Muscle of arm (tissue), 12 donors: Measurements from ENCODE around the gene ZNF668. TPM values are rescaled to one million over a fixed set of nuclear protein-coding genes. Genes with fewer than 3 reads are reported as not detected.

ENCODE experiments used
- DNase-seq: peaks from one replicate; pipeline ENCODE4 v3.0.0-alpha.2; 2013
- polyA plus RNA-seq, 12 donors: library from polyadenylated mRNA; unstranded; fragments of 120-200 nt; gene quantifications; one replicate each; pipeline ENCODE4 v1.2.1, GENCODE V29; 2013; ENCODE audit not compliant: insufficient read length in 12 of 12

The ZNF668 gene
- polyA plus RNA-seq, 12 donors, result 5.3 to 9.5 (median 7.2) TPM; not detected in 1

DNA sequence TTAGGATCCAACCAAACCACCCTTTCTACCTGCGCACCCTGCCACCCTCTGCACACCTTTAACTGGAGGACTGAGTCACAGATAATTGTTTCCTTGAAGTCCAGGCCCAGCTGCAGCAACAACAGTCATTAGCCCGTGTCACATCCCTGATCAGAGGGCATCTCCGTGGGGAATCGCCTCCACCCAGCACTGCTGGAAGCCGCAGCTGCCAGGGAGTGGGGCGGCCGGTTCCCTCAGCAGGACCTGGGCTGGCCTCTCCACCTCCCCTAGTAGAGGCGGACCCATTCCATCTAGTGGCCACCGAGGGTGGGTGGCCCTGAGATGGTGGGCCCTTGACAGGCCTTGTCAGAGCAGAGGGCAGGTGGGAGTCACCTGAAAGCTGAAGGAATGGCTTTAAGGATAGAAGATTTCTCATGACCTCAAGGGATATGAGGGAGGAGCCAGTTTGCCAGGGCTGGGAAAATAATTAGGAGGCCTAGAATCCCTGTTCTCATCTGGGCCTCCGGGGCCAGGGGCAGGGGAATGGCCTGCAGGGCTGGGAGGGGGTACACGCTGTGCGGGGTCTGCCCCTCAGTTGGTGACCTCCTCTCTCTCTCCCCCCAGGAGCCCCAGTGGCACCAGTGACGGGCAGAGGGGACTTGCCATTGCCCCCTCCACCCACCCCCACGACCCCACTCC, 8.5 kb upstream of the ZNF668 start:
- DNase-seq, result no peak

DNA sequence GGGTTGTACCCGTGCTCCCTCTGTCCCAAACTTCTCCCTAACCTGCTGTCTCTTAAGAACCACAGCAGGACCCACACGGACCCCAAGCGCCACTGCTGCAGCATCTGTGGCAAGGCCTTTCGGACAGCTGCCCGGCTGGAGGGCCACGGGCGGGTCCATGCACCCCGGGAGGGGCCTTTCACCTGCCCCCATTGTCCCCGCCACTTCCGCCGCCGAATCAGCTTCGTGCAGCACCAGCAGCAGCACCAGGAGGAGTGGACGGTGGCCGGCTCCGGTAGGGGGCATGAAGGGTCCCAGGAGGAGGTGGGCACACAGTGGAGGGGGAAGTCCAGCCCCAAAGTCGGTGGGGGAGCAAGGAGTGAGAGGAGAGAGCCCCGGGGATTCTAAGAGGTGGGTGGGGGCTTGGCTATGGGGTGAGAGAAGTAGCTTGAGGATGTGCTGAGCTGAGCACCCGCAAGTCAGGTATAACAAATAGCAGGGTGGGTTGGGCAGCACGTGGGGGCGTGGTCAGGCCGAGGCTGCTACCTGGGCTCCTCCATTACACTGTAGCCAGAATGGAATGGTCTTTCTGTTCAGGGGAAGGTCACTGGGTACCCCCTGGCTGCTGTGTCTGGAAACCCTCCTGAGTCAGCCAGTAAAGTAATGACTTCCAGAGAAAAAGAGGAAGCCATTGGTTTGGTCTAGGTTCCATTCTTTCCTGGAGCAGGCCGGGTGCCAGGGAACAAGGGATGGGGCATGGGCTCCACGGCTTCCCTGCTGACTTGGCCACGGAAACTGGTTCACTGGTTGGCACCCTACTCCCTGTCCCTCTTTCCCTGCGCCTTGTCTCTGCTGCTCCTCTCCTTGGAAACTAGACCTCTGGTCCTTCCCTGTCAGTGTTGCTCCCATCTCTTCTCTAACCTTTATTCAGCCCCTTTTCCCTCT, 7.7 kb upstream of the ZNF668 start:
- DNase-seq, result no peak

DNA sequence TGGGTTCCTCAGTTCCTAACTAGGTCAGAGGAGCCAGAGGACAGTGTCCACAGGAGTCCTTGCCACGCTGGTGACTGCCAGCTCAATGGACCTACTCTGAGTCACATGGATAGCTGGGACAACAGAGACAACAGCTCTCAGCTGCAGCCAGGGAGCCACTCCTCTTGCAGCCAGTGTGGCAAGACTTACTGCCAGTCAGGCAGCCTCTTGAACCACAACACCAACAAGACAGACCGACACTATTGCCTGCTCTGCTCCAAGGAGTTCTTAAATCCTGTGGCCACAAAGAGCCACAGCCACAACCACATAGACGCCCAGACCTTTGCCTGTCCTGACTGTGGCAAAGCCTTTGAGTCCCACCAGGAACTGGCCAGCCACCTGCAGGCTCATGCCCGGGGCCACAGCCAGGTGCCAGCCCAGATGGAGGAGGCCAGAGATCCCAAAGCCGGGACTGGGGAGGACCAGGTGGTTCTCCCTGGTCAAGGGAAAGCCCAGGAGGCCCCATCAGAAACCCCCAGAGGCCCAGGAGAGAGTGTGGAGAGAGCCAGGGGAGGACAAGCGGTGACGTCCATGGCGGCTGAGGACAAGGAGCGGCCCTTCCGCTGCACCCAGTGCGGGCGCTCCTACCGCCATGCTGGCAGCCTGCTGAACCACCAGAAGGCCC, 6.8 kb upstream of the ZNF668 start:
- DNase-seq, result no peak

DNA sequence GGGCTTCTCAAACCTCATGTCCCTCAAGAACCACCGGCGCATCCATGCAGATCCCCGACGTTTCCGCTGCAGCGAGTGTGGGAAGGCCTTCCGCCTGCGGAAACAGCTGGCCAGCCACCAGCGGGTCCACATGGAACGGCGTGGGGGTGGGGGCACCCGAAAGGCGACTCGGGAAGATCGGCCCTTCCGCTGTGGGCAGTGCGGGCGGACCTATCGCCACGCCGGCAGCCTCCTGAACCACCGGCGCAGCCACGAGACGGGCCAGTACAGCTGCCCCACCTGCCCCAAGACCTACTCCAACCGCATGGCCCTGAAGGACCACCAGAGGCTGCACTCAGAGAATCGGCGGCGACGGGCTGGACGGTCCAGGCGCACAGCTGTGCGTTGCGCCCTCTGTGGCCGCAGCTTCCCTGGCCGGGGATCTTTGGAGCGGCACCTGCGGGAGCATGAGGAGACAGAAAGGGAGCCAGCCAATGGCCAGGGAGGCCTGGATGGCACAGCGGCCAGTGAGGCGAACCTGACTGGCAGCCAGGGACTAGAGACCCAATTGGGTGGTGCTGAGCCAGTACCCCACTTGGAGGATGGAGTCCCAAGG, 6.1 kb upstream of the ZNF668 start:
- DNase-seq, result no peak

DNA sequence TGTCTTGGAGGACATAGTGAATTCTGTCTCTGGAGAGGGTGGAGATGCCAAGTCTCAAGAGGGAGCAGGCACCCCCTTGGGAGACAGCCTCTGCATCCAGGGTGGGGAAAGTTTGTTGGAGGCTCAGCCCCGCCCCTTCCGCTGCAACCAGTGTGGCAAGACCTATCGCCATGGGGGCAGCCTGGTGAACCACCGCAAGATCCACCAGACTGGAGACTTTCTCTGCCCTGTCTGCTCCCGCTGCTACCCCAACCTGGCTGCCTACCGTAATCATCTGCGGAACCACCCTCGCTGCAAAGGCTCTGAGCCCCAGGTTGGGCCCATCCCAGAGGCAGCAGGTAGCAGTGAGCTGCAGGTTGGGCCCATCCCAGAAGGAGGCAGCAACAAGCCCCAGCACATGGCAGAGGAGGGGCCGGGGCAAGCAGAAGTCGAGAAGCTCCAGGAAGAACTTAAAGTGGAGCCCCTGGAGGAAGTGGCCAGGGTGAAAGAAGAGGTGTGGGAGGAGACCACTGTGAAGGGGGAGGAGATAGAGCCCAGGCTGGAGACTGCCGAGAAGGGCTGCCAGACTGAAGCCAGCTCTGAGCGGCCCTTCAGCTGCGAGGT, 5.4 kb upstream of the ZNF668 start:
- no peak for DNase-seq

DNA sequence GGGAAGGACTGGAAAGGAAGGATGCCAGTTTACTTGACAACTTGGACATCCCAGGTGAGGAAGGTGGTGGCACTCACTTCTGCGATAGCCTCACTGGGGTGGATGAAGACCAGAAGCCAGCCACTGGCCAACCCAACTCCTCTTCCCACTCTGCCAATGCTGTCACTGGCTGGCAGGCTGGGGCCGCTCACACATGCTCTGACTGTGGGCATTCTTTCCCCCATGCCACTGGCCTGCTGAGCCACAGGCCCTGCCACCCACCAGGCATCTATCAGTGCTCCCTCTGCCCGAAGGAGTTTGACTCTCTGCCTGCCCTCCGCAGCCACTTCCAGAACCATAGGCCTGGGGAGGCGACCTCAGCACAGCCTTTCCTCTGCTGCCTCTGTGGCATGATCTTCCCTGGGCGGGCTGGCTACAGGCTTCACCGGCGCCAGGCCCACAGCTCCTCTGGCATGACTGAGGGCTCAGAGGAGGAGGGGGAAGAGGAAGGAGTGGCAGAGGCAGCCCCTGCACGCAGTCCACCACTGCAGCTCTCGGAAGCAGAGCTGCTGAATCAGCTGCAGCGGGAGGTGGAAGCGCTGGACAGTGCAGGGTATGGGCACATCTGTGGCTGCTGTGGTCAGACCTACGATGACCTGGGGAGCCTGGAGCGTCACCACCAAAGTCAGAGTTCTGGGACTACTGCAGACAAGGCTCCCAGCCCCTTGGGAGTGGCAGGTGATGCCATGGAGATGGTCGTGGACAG, 4.7 kb upstream of the ZNF668 start:
- DNase-seq, result no peak

DNA sequence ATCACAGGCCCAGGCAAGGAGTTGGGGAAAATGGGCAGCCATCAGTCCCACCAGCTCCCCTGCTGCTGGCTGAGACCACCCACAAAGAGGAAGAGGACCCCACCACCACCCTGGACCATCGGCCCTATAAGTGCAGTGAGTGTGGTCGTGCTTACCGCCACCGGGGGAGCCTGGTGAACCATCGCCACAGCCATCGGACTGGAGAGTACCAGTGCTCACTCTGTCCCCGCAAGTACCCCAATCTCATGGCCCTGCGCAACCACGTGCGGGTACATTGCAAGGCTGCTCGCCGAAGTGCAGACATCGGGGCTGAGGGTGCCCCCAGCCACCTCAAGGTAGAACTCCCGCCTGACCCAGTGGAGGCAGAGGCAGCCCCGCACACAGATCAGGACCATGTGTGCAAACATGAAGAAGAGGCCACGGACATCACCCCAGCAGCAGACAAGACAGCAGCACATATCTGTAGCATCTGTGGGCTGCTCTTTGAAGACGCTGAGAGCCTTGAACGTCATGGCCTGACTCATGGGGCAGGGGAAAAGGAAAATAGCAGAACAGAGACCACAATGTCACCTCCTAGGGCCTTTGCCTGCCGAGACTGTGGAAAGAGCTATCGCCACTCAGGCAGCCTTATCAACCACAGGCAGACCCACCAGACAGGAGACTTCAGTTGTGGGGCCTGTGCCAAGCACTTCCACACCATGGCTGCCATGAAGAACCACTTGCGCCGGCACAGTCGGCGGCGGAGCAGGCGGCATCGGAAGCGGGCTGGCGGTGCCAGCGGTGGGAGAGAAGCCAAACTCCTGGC, 3.8 kb upstream of the ZNF668 start:
- DNase-seq, result no peak

DNA sequence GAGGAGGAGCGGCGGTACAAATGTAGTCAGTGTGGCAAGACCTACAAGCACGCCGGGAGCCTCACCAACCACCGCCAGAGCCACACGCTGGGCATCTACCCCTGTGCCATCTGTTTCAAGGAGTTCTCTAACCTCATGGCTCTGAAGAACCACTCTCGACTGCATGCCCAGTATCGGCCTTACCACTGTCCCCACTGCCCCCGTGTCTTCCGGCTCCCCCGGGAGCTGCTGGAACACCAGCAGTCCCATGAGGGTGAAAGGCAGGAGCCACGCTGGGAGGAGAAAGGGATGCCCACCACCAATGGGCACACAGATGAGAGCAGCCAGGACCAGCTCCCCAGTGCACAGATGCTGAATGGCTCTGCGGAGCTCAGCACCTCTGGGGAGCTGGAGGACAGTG, 3.0 kb upstream of the ZNF668 start:
- no peak for DNase-seq

DNA sequence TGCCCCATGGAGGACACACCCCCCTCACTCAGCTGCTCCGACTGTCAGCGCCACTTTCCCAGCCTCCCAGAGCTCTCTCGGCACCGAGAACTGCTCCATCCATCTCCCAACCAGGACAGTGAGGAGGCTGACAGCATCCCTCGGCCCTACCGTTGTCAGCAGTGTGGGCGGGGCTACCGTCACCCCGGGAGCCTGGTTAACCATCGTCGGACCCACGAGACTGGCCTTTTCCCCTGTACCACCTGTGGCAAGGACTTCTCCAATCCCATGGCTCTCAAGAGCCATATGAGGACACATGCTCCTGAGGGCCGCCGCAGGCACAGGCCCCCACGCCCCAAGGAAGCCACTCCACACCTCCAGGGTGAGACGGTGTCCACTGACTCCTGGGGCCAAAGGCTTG, 2.3 kb upstream of the ZNF668 start:
- DNase-seq, result no peak

DNA sequence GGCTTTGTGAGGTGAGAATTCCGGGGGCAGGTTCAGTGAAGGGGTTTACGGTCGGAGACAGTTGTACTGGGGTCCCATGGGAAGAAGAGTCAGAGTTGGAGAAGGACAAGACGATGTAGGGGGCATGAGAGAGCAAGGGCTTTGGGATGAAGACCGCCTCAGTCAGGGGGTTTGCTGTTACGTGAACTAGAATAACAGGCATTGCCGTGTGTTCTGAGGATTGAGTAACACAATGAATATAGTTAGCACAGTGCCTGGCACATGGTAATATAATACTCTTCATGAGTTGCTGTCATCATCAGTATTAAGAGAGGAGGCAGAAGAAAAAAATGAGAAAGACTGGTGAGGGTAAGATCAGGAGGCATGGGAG, 759 bp upstream of the ZNF668 start:
- DNase-seq, result no peak

DNA sequence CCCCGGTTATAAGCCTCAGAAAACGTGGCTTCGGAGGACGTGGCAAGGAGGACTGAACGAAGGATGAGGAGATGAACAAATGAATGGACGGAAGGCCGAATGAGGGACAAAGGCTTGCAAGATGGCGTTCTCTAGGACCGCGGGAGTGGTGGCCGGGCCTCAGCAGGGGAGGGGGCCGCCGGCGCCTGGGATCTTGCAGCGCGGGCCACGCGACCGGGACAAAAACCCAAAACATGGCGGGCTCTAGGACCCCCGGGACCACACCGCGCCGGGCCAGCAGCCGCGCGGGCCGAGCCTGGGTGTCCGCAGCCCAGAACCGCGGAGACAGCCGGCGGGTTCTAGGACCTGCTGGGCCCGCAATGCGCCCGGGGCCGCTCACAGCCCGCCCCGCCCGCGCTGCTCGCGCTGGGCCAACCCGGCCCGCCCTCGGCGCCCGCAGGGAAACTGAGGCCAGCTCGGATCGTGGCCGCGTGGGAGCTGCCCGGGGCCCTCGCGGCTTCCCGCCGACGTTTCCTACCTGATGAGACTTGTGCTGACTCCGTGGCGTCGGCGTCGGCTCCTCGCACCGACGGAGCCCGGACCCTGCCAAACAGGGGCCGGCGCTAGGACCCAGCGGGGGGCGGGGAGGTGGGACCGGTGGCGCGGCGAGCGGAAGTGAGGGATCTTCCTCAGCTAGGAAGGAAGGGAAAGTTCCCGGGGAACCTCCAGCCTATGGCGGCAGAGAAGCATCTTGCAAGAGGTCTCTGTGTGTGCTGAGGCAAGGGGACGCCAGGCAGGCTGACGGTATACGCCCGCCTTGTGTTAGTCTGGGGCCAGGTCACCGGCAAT, 684 bp downstream of the ZNF668 start:
- peak; percentile 95 for DNase-seq

DNA sequence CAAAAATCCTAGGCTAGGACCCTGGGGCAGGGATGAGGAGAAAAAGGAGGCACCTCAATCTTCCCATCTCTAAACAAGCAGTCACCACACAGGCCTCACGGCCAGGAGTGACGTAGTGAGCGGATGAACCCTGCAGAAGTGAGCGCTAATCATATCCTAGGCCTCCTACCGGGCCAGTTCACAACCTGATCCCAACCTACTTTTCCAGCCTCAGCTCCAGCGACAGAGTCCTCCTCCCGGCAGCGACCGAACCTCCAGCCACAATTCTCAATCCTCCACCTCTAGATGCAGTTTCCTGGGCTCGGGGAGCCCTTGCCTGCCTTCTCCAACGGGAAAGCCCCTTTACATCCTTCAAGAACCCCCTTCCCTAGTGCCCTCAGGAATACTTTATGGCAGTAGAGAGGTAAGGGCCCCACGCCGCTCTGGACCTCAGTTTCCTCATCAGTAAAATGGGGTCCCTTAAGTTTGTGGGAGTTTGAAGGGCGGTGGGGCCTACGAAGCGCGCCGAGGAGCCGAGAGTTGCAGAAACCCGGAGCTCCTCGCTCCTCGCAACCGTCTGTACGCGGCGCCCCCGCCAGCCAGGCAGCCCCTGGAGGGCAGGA, 1.4 kb downstream of the ZNF668 start:
- DNase-seq, result no peak

DNA sequence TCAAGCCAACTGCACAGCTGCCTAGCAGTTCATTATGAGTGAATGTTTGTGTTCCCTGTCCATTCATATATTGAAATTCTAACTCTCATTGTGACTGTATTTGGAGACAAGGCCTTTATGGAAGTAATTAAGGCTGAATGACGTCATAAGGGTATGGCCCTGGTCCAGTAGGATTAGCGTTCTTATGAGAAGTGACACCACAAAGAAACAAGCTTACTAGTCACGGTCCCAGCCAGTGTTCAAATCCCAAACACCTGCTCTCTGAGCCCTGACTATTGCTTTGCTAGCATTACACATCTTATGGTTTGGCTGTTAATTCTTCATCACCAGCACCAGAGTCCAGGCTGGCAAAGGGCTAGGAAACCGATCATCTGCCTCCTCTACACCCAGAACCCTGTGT, 2.2 kb downstream of the ZNF668 start:
- DNase-seq, result peak; percentile 70

DNA sequence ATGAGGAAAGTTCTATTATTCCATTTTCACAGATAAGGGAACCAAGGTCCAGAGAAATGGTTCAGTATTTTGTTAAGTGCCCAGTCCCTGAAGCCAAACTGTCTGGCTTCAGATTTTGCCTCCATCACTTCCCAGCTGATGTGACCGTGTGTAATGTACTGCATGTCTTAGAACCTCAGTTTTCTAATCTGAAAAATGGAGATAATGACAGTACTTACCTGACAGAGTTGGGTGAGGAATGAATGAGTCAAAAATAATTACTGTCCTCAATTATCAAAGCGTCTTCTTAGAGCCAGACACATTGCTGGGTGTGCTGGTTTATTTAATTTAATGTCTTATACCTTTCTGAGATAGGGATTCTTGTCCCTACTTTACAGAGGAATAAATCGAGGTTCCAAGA, 6.7 kb downstream of the ZNF668 start:
- no peak for DNase-seq

DNA sequence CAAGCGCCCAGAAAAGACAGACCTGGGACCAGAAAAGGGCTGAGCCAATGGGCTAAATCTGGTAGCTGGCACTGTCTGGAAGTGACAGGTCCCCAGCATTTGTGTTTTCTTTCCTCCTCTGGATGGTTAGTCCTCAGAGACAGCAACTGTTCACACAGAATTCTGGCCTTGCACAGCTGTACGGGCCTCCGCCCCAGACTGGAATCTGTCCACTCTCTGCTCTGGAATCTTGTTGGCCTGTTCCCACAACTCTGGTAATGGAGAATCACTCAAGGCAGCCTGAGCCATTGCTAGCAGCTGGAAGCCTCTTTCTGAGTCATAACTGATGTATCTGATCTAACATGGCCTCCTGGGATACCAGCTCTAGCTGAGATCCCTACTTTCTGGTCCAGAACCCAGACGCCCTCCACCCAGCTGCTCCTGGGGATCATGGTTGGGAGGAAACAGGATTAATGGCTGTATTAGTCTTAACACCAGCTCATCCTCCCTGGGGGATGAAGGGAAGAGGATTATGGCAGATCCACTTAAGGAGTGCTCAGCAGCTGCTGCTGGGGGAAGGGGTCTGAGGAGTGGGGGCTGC, 9.1 kb downstream of the ZNF668 start:
- DNase-seq, result peak; percentile 93

DNA sequence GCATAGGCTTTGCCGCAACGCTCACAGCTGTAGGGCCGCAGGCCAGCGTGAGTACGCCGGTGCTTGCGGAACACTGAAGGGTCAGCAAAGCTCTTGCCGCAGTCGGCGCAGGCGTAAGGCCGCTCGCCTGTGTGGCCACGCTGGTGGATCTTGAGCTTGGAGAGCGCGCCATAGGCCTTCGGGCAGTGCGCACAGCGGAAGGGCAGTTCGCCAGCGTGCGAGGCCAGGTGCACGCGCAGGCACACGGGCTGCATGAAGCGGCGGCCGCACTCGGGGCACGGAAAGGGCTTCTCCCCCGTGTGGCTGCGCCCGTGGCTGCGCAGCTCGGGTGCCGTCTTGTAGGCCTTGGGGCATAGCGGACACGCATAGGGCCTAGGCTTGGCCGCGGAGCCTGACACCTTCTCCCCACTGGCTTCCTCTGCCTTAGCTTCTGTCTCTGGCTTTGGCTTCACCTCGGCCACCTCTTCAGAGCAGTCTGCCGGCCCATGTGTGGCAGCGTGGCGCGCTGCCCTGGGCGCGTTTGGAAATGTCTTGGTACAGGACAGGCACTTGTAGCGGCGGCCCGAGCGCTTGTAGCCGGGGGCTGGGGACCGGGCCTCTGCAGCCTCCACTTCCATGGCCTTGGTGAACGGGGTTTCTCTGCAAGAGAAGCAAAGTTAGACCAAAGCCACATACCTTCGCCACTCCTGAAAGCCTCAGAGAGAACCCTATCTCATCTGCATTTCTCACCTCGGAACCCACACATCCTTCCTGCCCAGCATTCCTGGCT, 10.0 kb downstream of the ZNF668 start:
- no peak for DNase-seq

DNA sequence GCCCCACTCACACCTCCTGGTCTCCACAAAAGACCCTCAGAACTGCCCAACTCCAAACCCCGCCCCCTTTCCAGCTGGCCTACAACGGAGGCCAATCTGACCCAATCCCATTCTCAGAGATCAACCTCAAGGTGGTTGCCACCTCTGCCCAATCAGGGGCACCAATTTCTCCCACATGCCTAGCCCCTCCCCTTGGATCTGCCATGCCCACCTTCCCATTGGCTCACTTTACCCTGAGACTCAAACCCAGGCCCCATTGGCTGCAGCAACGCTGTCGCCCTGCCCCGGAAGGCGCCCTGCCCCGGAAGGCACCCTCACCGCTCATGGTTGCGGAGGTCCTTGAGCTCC, 10.6 kb downstream of the ZNF668 start:
- DNase-seq, result no peak
